GM21528 (cell line): ENCODE results near the gene RUNX1.

Experiments used
- ATAC-seq: cut with Tn5 transposase; IDR thresholded peaks from one replicate; pipeline ENCODE4 v1.9.1; 2021; ENCODE audit warnings: mild to moderate bottlenecking, moderate library complexity; ENCODE audit not compliant: unreplicated experiment, low FRiP score

Gene RUNX1

DNA sequence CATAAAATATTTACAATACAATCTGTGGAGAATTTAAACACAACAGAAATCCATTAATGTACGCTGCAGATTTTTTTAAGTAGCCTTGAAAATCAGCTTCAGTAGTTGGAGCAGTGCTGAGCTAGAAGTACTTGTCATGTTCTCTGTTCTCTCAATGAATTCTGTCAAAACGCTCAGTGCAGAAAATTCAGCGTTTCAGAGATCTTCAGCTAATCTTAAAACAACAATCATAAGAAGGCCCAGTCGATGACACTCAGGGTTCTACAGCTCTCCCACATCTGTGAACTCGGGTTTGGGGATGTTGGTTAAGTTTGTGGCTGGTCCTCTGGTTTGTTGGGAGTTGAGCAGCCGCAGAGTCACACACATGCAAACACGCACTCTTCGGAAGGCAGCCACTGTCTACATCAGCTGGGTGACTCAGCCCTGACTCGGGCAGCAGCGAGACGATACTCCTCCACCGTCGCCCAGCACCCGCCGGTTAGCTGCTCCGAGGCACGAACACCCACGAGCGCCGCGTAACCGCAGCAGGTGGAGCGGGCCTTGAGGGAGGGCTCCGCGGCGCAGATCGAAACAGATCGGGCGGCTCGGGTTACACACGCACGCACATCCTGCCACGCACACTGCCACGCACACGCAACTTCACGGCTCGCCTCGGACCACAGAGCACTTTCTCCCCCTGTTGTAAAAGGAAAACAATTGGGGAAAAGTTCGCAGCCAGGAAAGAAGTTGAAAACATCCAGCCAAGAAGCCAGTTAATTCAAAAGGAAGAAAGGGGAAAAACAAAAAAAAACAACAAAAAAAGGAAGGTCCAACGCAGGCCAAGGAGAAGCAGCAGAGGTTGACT is 161.2 kb downstream of the RUNX1 start:
- ATAC-seq: no peak

DNA sequence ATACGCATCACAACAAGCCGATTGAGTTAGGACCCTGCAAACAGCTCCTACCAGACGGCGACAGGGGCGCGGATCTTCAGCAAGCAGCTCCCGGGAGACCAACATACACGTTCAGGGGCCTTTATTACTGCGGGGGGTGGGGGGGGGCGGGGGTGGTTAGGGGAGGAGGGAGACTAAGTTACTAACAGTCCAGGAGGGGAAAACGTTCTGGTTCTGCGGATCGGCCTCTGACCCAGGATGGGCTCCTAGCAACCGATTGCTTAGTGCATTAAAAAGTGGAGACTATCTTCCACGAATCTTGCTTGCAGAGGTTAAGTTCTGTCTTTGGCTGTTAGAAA is 162.0 kb downstream of the RUNX1 start:
- no peak for ATAC-seq

DNA sequence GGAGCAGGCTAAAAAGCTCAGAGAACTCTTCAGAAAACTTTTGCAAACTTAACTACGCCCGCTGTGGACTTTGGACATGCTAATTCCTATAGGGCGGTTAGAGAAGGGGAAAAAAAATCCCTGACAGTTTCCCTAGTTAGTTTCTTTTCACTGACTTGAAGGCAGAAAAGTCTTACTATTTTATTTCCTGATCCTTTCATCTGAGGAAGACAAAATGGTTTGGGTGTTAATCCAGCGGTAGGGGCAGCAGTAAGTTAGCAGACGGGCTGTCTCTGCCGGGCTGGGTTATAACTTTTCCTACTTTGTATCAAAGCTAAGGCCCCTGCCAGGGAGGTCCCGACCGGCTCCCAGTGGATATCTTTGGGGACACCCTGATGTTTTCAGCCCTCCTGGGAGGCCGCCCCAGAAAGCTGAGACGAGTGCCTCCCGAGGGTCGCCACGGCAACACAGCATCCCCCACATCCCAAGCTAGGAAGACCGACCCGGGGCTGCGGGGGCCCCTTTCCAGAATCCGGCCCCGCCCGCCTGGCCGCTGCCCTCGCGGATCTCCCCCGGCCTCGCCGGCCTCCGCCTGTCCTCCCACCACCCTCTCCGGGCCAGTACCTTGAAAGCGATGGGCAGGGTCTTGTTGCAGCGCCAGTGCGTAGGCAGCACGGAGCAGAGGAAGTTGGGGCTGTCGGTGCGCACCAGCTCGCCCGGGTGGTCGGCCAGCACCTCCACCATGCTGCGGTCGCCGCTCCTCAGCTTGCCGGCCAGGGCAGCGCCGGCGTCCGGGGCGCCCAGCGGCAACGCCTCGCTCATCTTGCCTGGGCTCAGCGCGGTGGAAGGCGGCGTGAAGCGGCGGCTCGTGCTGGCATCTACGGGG is 162.6 kb downstream of the RUNX1 start:
- no peak for ATAC-seq

DNA sequence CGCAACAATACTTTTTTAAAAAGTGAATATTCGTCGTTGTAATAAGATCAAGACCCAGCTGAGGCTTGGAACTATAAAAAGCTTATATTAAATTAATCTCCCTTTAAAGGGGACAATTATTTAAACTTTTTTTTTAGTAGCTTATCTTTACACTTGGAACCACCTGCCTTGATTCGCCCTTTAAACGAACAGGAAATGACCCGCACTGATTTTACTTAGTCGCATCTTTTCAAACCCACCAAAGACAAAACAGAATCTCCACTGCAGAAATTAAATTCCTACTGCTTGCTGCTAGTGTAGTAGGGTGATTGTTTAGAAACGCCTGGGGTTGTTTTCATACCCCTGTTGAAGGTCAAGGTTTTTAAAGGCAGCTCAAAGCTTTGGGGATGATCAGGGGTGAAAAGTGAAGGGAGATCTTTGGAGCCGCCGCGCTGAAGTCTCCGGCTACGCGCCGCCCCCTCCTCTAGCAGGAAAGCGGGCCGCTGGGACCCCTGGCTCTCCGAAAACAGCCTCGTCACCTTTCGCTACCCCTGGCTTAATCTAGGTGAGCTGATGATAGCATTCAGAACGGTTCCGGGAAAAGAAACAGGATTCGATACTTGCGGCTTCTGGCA is 163.4 kb downstream of the RUNX1 start:
- no peak for ATAC-seq

DNA sequence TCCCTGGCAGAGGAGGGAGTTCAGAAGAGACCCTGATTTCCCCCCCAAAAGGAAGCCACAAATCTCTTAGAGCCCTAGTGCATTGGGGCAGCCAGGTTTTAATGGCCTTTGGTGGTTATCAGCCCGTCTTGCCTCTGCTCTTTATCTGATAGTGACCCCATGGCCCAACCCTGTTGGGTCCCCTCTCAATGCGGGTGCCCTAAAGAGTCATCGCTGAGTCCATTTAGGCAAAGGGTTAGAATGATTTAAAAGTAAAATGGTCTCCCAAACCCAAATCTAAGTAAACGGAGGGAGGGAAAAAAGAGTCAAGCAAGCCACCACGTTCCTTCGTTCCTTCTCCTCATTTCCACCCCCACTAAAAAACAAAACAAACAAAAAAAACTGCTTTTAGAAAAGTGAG is 164.0 kb downstream of the RUNX1 start:
- no peak for ATAC-seq

DNA sequence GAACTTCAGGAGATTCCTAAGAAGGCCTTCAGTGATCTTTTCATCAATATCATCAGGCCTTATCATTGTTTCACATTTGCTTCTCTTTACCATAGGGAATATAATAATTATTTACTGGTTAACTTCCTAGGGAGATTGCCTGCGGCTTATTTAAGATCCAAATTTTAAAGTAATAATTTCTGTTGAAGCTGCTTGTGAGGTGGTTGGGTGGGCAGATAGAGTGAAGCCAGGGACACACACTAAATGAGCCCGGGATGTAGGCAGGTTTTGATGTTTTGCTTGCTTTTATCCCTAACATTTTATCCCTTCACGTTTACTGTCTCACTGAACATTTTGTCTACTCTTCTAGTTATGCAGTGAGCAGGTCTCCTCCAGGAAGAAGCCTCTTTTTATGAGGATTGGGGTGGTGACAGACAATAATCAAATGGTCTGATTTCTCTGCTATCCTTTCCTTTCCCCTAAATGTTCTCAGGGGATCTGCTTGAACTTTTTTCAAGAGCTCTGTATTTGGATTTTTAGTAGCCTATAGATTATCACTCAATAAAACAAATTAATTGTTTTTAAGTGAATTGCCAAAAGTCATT is 164.7 kb downstream of the RUNX1 start:
- ATAC-seq: no peak

DNA sequence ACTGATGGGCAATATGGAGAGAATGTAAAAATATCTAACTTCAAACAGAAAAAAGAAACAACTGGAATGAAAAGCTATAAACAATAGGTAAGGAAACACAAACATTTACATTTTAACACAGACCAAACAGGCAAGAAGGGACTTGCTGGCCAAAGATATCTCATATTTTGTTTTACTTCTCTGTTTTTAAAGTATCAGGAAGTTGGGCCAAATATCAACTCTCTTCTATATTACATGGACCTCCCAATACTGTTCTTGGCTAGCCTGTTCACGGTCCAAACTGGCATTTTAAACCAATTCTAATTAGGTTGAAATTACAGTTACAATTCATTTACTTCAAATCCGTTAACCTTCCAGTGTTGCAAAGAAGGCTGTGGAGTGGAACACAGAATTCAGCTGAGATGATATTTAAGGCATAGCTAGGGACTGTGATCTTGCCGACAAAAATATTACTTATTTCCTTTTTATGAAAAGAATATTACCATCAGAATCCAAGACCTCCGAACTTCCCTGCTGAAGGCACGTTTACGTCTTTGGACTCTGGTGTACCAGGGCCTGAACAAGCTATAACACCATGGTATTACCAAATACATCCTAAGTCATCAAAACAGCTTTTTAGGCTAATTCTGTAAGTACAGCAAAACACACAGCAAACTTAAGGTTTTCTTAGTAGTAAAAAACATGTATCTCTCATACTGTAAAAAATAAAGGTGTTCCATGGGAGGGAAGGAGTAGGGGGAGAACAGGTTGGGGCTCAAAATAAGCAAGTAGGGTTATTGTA is 165.4 kb downstream of the RUNX1 start:
- ATAC-seq: no peak

DNA sequence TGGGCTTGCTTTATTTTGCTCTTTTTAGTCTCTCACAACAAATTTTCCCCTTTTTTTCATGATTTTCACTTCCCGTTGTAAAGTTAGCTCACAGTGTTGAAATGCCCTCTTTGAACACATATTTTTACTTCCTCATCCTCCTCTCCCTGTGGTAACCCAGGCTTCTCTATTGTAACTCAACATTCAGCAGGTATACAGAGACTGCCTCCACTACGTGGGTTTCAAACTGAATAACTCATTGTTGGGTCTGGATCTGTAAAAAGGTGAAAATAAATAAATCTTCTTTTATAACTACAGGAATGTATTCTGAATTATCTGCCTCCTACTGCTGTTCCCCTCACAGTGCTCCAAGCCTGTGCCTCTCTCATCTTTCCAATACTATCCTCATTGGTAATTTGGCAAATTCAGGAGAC is 166.4 kb downstream of the RUNX1 start:
- ATAC-seq: no peak

DNA sequence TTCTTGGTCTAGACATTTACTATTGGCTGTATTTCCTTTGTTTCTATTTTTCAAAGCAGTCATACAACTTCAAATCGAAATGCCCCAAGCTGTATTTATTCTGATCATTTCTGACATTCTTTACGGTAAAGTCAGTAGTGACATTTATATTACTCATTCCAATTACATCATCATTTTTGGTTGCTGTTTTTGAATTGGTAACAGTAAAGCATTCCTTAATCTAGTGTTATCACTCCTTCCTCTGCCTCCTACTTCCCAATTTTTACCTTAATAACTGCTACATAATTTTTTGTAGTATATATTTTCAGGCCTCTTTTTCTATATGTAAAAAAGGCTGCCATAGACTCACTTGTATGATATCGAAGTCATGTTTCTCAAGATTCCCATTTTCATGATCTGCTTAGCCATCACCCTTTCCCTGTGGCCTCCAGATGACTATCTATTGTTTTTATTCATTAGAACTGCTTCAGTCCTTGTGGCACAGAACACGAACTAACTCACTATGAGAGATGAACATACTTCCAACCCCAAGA is 167.2 kb downstream of the RUNX1 start:
- no peak for ATAC-seq

DNA sequence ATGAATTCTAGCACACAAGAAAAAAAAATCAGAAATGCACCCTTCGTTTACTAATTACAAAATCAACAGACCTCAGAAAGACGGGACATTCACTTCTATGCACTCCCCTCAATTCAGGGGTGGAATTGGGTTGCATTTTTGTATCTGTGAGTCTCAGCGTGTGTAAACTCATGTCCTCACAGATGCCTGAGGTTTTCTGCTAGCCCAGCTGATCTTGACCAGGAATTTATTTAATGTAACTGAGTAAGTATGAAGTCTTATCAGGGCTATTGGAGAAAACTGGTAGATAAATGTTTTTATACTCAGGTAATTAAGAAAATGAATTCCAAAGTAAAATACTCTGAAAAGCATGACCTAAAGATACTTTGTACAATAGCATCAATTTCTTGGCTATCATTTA is 167.7 kb downstream of the RUNX1 start:
- ATAC-seq: no peak

DNA sequence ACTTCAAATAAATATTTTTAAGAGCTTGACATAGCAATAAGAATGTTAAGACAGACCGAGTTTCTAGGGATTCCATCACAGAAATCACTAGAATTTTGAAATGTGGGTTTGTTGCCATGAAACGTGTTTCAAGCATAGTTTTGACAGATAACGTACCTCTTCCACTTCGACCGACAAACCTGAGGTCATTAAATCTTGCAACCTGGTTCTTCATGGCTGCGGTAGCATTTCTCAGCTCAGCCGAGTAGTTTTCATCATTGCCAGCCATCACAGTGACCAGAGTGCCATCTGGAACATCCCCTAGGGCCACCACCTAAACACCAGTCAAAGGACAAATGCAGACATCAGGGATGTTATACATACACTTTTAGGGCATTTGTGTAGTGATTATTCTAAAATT is 168.7 kb downstream of the RUNX1 start:
- ATAC-seq: no peak

DNA sequence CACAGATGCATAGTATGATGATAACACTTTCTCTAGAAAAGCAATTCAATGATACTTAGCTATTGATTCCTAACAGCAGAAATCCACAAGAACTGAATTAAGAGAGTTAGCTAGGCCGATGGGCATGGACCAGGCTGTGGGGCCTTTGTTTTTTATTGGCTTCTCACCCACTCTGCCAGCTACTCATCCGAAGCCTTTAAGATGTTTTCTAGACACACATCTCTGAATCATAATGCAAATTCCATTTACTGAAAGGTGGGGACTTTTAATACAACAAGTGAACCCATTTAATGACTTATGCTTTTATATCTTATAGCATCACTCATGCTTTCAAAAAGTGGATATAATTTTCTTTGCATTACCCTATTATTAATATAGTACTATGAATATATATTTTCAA is 170.2 kb downstream of the RUNX1 start:
- no peak for ATAC-seq

DNA sequence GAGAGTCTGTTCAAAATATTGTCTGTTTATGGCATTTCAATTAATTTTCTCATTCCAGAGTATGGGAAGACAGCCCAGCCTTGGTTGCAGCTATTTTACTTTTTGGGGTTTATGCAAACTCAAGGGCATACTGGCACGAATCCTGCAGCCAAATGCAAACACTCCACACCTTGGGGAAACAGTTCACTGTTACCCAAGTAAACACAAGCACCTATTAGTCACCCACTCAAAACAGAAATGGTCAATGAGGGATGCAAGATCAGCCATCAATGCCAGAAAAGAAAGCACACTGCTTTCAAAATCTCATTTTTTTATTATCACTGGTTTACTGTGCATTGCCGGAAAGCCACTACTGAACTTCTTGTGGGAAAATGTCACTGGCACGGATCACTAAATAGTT is 170.6 kb downstream of the RUNX1 start:
- ATAC-seq: no peak

DNA sequence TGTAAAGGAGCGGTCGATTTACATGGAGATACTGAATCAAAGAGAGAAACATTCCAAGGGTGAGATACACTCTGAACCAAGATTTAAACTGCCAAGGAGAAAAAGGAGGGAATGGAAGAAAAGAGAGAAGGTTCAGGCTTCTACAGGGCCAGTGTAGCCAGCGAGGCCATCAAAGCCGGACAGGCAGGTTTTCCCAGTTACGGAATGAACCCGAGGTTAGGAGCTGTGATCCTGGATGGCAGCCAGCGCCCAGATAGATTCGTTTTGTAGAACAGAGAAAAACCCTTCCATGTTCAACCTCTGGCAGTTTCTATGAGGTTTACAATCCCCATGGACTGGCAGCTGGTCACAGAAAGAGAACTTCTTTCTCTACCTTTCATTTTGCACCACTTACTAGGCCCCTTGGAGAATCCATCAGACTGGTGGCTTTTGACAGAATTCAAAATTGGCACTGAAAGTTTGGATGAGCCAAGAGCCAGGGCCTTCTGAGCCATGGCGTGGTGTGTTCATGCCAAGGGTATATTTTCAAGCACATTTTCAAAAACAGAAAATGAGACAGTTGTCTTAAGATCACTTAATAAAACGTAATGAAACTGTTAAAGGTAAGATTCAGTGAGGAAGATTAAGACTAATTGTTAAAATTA is 171.5 kb downstream of the RUNX1 start:
- ATAC-seq: no peak

DNA sequence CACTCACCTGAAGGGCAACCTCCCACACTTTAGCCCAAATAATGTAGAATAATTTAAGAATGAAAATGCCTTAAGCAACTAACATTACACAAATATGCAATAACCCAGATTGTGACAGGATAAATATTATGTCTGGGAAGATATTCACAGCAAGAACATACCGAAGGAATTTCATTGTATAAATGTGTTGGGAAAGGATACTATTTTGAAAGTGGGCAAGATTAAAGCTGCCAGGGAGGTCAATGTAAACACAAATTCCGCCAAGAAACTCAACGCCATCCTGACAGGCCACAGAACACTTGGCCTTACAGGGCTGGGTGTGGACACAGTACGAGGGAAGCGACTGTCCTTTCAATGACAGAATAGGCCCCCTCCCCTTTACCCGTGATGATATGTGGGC is 173.3 kb downstream of the RUNX1 start:
- ATAC-seq: no peak

DNA sequence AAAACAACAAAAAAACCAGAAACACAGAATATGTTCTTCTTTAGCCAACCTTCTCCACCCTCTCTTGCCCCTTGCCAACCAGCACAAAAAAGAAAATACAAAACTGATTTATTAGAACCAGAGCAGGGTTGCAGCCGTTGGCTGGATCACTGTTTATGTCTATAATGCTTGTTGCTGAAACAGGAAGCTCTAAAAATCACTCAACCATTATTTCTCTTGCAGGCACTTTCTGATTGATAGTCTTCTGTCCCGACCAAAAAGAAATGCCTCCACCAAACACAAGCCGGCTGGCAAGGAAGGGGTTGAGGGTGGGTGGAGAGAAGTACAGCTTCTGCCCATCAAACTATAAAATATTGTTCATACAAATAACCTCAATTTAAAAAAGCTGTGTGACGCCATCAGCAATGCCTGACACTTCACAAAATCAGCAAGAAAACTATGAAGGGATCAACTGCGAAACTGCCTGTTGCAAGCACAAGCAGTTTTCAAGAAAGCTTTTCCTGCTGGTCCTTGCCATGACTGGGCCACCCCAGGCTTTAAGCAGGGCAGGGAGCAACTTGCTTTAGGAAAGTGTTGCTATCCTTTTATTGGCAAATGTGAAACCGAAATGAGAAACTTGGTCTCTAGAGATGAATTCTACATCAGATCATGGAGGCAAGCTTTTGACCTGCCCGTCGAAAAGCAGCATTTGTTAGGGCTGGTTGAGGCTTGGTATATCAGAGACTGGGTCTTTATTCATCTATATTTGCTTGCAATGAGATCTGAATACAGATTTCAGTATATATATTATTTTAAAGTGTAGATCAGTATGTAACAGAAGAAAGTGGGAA is 174.2 kb downstream of the RUNX1 start:
- ATAC-seq: no peak

DNA sequence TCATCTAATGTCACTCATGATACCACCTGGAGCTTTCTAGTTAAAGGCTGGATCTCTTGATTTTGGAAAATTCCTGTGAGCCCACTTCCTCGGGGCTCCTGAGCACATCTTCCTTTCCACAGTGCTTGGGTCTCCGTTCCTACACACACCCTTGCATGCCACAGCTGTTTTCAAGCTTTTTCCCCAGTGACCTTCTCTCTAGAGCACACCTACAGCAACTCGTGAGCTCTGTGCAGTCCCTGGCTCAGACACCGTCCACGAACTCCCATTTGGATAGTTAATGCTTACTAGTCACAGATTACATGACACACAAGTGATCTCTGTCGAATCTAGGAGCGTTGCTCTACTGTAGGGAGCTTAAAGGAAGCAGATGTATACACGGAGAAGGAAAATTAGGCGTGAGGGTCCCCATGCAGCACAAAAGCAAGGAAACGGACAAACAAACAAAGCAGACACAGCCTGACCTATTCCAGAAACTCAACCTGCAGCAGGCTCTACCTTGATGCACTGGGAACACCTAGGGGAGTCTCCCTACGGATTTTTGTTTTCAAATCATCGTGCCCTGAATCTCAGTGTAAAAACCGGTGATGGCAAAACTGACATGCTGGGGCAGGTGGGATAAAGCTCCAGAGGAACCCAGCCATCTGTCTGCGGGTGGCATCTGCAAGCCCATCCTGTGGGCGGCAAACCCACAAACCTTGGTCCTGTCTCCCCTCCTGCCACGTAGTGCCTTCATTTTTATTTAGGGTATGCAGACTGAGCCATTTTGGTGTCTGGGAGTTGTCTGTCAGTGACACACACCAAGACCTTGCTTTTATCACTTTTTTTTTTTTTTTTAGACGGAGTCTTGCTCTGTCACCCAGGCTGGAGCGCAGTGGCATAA is 177.8 kb downstream of the RUNX1 start:
- ATAC-seq: no peak

DNA sequence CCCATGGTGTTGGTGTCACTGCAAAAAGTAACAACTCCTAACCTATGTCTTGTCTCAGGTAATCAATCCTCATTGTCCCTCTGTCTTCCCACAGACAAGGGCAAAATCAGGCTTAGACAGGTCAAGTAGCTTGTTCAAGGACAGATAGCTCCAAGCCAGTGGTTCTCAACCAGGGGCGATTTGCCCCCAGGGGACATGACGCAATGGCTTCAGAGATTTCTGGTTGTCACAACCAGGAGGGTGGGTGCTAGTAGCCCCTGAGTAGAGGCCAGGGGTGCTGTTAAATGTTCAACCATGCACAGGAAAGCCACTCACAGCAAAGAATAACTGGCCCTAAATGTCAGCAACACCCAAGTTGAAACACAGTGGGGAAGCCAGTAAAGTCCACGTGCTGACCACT is 178.9 kb downstream of the RUNX1 start:
- no peak for ATAC-seq
